Sigmoid colon (tissue), 7 donors: ENCODE data around the gene RAB15. TPM values are rescaled to one million over a fixed set of nuclear protein-coding genes. Genes with fewer than 3 reads are reported as not detected.

Experiments used
- DNase-seq: peaks from one replicate; pipeline ENCODE4 v3.0.0-alpha.2; 2019
- H3K27ac ChIP-seq, 4 donors: fragments of 200-600 bp; sonication (generic); one replicate each; pipeline ENCODE4 v1.5.1; 2016 to 2019; ENCODE audit warnings: mild to moderate bottlenecking in 1 of 4
- H3K27me3 ChIP-seq, 3 donors: fragments of 200-600 bp; sonication (generic); one replicate each; pipeline ENCODE4 v1.5.1; 2019; ENCODE audit warnings: mild to moderate bottlenecking in 1 of 3
- H3K36me3 ChIP-seq, 4 donors: fragments of 200-600 bp; sonication (generic); one replicate each; pipeline ENCODE4 v1.5.1; 2016 to 2019
- H3K4me1 ChIP-seq, 4 donors: fragments of 200-600 bp; sonication (generic); one replicate each; pipeline ENCODE4 v1.5.1; 2017 to 2019
- H3K4me3 ChIP-seq, 4 donors: fragments of 200-600 bp; sonication (generic); one replicate each; pipeline ENCODE4 v1.5.1; 2017 to 2019; ENCODE audit warnings: mild to moderate bottlenecking in 2 of 4, moderate library complexity in 1 of 4
- H3K9me3 ChIP-seq, 4 donors: fragments of 200-600 bp in 3 of 4; sonication (generic) in 3 of 4; one replicate each; pipeline versions ENCODE4 v1.5.1 to v1.6.1; 2013 to 2019
- CTCF ChIP-seq, 4 experiments: fragments of 450-650 bp in 3 of 4; fragments of 200-600 bp in 1 of 4; IDR thresholded peaks; one replicate each; pipeline ENCODE4 v1.5.1; 2016 to 2019; ENCODE audit warnings: antibody characterized with exemption in 4 of 4, mild to moderate bottlenecking in 3 of 4, moderate library complexity in 2 of 4
- EP300 ChIP-seq, 4 donors: sonication (generic); formaldehyde crosslinking; IDR thresholded peaks; one replicate each; pipeline ENCODE4 v1.6.1; 2017; ENCODE audit warnings: antibody characterized with exemption in 4 of 4
- POLR2A ChIP-seq, 2 donors: fragments of 450-650 bp; IDR thresholded peaks; one replicate each; pipeline ENCODE4 v1.6.1; 2016; ENCODE audit warnings: antibody characterized with exemption in 2 of 2, mild to moderate bottlenecking in 2 of 2, moderate library complexity in 2 of 2
- POLR2AphosphoS5 ChIP-seq, 4 donors: sonication (generic); formaldehyde crosslinking; IDR thresholded peaks; one replicate each; pipeline ENCODE4 v1.6.1; 2017; ENCODE audit warnings: antibody characterized with exemption in 4 of 4
- whole genome bisulfite sequencing, 2 donors: extraction: QIAGEN DNeasy Blood & Tissue Kit; methylation state at CpG; one replicate each; pipeline ENCODE4 v1.1.7; 2013; 5-methylcytosine and 5-hydroxymethylcytosine counted together
- intact Hi-C: fragments of 100-400 bp; cut with DNase I; formaldehyde crosslinking; loops from one replicate; pipeline ENCODE4 v1.15.1; 2023
- polyA plus RNA-seq, 3 donors: library from polyadenylated mRNA; stranded (reverse); fragments of 200-250 nt; gene quantifications; one replicate each; pipeline ENCODE4 v1.2.3, GENCODE V29; 2013
- total RNA-seq, 4 donors: library from RNA; depleted of rRNA; stranded (reverse); fragments of >200 nt; gene quantifications; one replicate each; pipeline ENCODE4 v1.1.0, GENCODE V29; 2016
- donor health status: healthy with polysubstance abuse.
- donor health status: Bipolar disorder and iron deficiency.
- donor health status: healthy.

The RAB15 gene
- total and polyA plus RNA-seq, 7 donors, result 1.8 to 31.8 (median 11.6) TPM

DNA sequence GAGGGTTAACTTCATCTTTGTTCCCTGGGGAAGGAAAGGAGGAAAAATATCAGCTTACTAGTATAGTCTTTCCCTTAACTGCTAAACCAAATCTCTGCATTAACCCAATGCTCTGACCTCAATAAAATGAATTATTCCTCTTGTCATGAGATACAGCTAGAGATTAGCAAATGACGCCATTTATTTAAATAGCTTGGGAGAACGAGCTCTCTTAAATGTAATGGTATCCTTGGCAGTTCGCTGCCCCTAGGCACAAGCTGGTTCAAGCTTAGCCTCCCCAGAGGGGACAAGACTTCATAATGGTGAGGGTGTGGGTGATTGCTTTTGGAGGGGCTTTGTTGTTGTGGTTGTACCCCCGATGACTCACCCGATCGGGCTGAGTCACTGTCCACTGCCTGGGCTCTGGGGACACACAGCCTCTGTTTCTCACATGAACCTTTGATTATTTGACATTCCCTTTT, 34.2 kb upstream of the RAB15 start:
- Histone ChIP-seq H3K36me3 (peaks cover 0 to 6% (median 0%) of the 10 kb centered on the region in 4 donors), H3K9me3 (no peaks in the 10 kb centered on the region), H3K4me1 (peaks cover 0 to 4% (median 0%) of the 10 kb centered on the region in 4 donors), H3K27me3 (no peaks in the 10 kb centered on the region), H3K4me3 (no peak overlapping the region), H3K27ac (no peak overlapping the region)
- WGBS, 2 donors, result 93 to 94% methylated on average over 6 of the region's 6 CpGs
- intact Hi-C loops, result no loop called here
- DNase-seq, result no peak
- TF ChIP-seq EP300 (IDR thresholded peaks at IDR 0.05), result no peak

GRCh38 chr14:65003394-65003793, 31.3 kb upstream of the RAB15 start:
- Histone ChIP-seq H3K27me3 (no peaks in the 10 kb centered on the region), H3K4me3 (no peak overlapping the region), H3K4me1 (peaks cover 0 to 14% (median 0%) of the 10 kb centered on the region in 4 donors), H3K9me3 (no peaks in the 10 kb centered on the region), H3K36me3 (no peaks in the 10 kb centered on the region), H3K27ac (no peak overlapping the region)
- WGBS, 2 donors, result 80 to 88% methylated on average over 2 of the region's 2 CpGs
- DNase-seq, result no peak
- intact Hi-C loops, result no loop called here
- TF ChIP-seq EP300 (IDR thresholded peaks at IDR 0.05) (no peak), CTCF (IDR thresholded peaks at IDR 0.05) (no peak), POLR2A (IDR thresholded peaks at IDR 0.05) (no peak), POLR2AphosphoS5 (IDR thresholded peaks at IDR 0.05) (no peak)

DNA sequence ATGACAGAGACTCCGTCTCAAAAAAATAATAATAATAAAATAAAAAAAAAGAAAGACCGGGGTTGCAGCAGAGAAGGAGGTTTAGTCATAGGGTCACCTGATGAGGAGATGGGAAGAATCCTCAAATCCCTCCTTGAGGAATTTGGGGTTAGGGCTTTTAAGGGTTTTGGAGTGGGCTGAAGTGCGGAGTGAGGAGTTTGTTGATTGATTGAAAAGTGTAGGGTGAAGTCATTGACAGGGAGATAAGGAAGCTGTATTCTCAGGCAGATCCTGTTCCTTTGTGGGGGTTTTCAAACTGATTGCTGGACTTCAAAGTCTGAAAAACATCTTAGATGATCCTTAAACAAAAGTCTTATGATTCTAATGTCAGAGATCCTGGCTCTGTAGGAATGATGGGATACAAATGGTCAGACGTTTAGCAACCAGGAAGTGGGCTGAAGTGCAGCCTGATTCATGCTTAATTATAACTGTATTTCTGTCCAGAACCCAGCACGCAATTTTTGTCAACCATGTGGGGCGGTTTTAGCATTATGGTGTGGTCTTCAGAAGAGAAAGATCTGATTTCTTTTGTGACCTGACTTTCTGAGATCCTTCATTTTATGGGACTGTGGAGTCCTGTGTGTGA, 30.6 kb upstream of the RAB15 start:
- H3K4me3 ChIP-seq, result no peak overlapping the region
- no peaks in the 10 kb centered on the region for H3K27me3 ChIP-seq
- WGBS, 2 donors, result 75 to 83% methylated on average over 6 of the region's 6 CpGs
- no peak for DNase-seq
- H3K9me3 ChIP-seq, result no peaks in the 10 kb centered on the region
- peaks cover 0 to 14% (median 0%) of the 10 kb centered on the region in 4 donors for H3K4me1 ChIP-seq
- H3K36me3 ChIP-seq, result no peaks in the 10 kb centered on the region
- TF ChIP-seq POLR2AphosphoS5 (IDR thresholded peaks at IDR 0.05) (no peak), CTCF (IDR thresholded peaks at IDR 0.05) (no peak), EP300 (IDR thresholded peaks at IDR 0.05) (no peak), POLR2A (IDR thresholded peaks at IDR 0.05) (no peak)
- intact Hi-C loops, result no loop called here
- H3K27ac ChIP-seq, result no peak overlapping the region

- Histone ChIP-seq H3K27me3 (no peaks in the 10 kb centered on the region), H3K27ac (no peak overlapping the region), H3K36me3 (no peaks in the 10 kb centered on the region), H3K4me3 (no peak overlapping the region), H3K4me1 (peaks cover 0 to 14% (median 0%) of the 10 kb centered on the region in 4 donors), H3K9me3 (no peaks in the 10 kb centered on the region)
- intact Hi-C loops, result no loop called here
- no peak for DNase-seq
- TF ChIP-seq POLR2AphosphoS5 (IDR thresholded peaks at IDR 0.05) (no peak), POLR2A (IDR thresholded peaks at IDR 0.05) (no peak), CTCF (IDR thresholded peaks at IDR 0.05) (no peak), EP300 (IDR thresholded peaks at IDR 0.05) (no peak)
- WGBS, 2 donors, result 94 to 97% methylated on average over 6 of the region's 6 CpGs
Measured at GRCh38 chr14:65001723-65002122, 29.6 kb upstream of the RAB15 start.

- H3K27ac ChIP-seq, result peak overlapping the region in 2 of 4 donors; percentile 33 to 45
- TF ChIP-seq EP300 (IDR thresholded peaks at IDR 0.05) (no peak), CTCF (IDR thresholded peaks at IDR 0.05) (no peak), POLR2A (IDR thresholded peaks at IDR 0.05) (no peak), POLR2AphosphoS5 (IDR thresholded peaks at IDR 0.05) (no peak)
- no peaks in the 10 kb centered on the region for H3K36me3 ChIP-seq
- DNase-seq, result no peak
- no peaks in the 10 kb centered on the region for H3K9me3 ChIP-seq
- intact Hi-C loops, result no loop called here
- WGBS, 2 donors, result 85 to 88% methylated on average over 6 of the region's 6 CpGs
- peaks cover 0 to 14% (median 0%) of the 10 kb centered on the region in 4 donors for H3K4me1 ChIP-seq
- no peaks in the 10 kb centered on the region for H3K27me3 ChIP-seq
- no peak overlapping the region for H3K4me3 ChIP-seq
Measured at GRCh38 chr14:65000898-65001591, 28.9 kb upstream of the RAB15 start.
